ENCODE measurements around the gene ZNF639.

The ZNF639 gene

DNA sequence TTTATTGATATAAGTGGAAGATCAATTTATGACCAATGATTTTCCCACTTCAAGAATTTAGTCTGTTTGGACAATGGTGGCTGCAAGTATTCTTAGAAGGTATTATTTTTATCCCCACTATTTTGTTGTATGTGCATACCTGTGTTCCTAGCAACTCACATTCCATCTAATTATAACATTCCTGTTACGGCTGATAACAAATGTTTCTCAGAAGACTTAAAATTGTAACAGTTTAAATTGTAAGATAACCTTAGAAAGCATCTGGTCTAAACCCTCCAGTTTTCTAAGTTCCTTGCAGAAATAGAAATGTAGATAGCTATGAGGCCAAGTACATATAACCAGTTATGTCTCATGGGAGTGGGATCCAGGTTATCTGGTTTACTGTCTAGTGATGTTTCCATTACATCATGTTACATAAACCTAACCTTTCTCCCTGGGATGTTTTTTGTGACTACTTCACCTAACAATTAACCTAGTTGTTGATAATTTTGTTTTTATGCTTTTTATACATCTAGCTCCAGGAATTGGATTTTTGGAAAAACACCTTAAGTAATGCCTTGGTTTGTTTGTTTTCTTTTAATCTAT, 13.6 kb downstream of the ZNF639 start:
- H3K9me3 ChIP-seq (ENCODE audit: severe bottlenecking) = no peaks in the 10 kb centered on the region
- H3K27ac ChIP-seq = no peak overlapping the region
- no peak overlapping the region for H3K4me3 ChIP-seq (ENCODE audit: low read depth, low read length)
- H3K27me3 ChIP-seq (ENCODE audit: insufficient read depth, low read depth, severe bottlenecking) = no peaks in the 10 kb centered on the region
- DNase-seq = no peak
- peaks cover 53% of the 10 kb centered on the region for H3K36me3 ChIP-seq
- TF ChIP-seq, protein P1, sequence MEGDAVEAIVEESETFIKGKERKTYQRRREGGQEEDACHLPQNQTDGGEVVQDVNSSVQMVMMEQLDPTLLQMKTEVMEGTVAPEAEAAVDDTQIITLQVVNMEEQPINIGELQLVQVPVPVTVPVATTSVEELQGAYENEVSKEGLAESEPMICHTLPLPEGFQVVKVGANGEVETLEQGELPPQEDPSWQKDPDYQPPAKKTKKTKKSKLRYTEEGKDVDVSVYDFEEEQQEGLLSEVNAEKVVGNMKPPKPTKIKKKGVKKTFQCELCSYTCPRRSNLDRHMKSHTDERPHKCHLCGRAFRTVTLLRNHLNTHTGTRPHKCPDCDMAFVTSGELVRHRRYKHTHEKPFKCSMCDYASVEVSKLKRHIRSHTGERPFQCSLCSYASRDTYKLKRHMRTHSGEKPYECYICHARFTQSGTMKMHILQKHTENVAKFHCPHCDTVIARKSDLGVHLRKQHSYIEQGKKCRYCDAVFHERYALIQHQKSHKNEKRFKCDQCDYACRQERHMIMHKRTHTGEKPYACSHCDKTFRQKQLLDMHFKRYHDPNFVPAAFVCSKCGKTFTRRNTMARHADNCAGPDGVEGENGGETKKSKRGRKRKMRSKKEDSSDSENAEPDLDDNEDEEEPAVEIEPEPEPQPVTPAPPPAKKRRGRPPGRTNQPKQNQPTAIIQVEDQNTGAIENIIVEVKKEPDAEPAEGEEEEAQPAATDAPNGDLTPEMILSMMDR (IDR thresholded peaks at IDR 0.05; ENCODE audit: low read depth, low read length) = no peak

DNA sequence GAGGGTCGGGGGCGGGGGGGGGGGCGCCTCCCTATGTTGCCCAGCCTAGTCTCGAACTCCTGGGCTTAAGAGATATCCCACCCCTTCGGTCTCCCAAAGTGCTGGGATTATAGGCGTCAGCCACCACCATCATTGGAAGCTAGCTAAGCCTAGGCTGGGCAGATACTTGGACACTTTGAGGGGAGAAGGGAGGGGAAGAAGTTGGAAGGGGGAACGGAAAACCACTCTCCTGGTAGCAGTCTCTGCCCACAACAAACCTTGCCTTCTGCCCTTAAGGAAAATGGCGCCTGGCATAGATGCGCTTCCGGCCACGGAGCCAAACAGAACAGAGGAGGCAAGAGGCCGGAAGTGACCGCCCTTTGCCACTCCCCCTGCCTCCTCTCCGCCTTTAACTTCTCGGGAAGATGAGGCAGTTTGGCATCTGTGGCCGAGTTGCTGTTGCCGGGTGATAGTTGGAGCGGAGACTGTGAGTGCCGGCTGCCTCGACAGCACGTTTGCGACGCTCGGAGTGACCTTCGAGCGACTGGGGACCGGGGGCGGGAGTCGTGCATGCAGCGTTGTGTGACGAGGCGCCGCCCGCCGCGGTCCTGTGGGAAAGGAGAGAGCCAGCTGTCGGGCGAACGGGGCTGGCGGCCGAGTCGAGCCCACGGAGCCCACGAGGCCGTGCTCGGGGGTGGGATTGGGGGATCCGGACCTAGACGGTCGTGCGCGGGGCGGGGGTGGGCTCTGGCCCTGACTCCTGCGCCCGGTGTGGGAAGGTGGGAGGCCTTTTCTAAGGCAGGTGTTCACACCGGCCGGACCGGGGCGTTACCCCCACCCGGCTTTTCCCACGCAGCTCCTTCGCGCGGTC, 24.7 kb downstream of the ZNF639 start, which contains the start of gene MFN1:
Gene MFN1, plus strand, starts transcription at position 365 of the 850 bp plus-strand sequence. CDS start 1,143 bp downstream, outside the sequence.
- peak; percentile 94 for DNase-seq
- Histone ChIP-seq H3K4me3 (ENCODE audit: low read depth, low read length) (peak within 1 kb of the TSS; percentile 92), H3K9me3 (ENCODE audit: severe bottlenecking) (no peaks in the 10 kb centered on the region), H3K27ac (peak within 1 kb of the TSS; percentile 78), H3K36me3 (peaks cover 24% of the 10 kb centered on the region), H3K27me3 (ENCODE audit: insufficient read depth, low read depth, severe bottlenecking) (no peaks in the 10 kb centered on the region)
- TF ChIP-seq, protein P1 (IDR thresholded peaks at IDR 0.05; ENCODE audit: low read depth, low read length) = no peak

DNA sequence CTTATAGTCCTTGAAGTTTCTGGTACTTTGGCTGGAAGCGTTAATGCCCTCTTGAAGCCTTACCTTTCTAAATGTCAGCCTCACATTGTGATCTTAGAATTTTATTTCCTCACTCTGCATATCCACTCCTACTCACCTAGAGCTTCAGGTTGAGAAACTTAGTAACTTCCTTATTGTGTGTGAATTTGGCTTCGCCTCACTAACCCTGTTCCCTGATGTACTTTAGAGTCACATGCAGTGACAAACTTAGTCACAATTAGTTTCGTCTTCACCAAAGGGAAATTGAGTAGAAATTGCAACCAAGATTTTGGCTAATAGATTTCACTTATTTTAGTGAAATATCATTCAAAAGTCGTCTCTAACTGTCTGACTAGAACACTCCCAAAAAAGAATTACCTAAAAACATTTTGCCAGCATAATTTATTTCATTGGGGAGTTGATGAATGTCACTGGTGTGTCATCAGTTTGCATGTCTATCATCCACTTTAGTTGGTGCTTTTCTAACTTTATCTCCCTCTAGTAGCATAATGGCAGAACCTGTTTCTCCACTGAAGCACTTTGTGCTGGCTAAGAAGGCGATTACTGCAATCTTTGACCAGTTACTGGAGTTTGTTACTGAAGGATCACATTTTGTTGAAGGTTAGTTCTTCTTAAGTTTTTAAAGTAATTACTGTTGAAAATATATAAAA, 25.6 kb downstream of the ZNF639 start:
- no peak overlapping the region for H3K27ac ChIP-seq
- H3K27me3 ChIP-seq (ENCODE audit: insufficient read depth, low read depth, severe bottlenecking) = no peaks in the 10 kb centered on the region
- H3K4me3 ChIP-seq (ENCODE audit: low read depth, low read length) = peak overlapping the region; percentile 92
- no peak for DNase-seq
- H3K9me3 ChIP-seq (ENCODE audit: severe bottlenecking) = no peaks in the 10 kb centered on the region
- peaks cover 31% of the 10 kb centered on the region for H3K36me3 ChIP-seq
- TF ChIP-seq, protein P1 (IDR thresholded peaks at IDR 0.05; ENCODE audit: low read depth, low read length) = no peak

DNA sequence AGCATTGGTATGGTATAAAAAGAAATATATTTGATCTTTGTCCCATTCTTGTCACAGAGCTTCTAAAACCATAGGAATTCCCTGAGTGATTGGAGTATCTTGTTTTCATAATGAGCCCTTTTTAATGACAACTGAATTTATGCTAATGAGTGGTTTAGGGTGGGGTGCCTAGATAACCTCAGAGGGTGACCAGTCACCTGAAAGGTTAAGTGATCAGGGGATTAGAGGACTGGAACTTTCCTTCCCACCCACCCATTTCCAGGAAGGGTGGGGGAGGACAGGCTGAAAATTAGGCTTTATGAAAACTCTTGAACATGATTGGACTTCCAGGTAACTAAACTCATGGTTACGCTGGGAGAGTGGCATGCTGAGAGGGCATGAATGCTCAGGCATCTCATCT, 33.2 kb downstream of the ZNF639 start:
- Histone ChIP-seq H3K27me3 (ENCODE audit: insufficient read depth, low read depth, severe bottlenecking) (no peaks in the 10 kb centered on the region), H3K4me3 (ENCODE audit: low read depth, low read length) (no peak overlapping the region), H3K9me3 (ENCODE audit: severe bottlenecking) (no peaks in the 10 kb centered on the region), H3K36me3 (peaks cover 70% of the 10 kb centered on the region), H3K27ac (no peak overlapping the region)
- TF ChIP-seq, protein P1 (IDR thresholded peaks at IDR 0.05; ENCODE audit: low read depth, low read length) = no peak
- DNase-seq = no peak

DNA sequence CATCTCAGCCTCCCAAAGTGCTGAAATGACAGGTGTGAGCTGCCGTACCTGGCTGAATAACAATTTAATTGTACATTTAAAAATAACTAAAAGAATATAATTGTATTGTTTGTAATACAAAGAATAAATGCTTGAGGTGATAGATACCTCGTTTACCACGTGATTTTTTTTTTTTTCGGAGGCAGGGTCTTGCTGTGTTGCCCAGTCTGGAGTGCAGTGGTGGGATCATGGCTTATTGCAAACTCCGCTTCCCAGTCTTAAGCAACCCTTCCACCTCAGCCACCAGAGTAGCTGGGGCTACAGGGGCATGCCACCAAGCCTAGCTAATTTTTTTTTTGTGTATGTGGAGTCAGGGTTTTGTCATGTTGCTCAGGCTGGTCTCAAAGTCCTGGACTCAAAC, 40.5 kb downstream of the ZNF639 start:
- no peak overlapping the region for H3K4me3 ChIP-seq (ENCODE audit: low read depth, low read length)
- no peak for DNase-seq
- no peak overlapping the region for H3K27ac ChIP-seq
- TF ChIP-seq, protein P1 (IDR thresholded peaks at IDR 0.05; ENCODE audit: low read depth, low read length) = no peak
- H3K27me3 ChIP-seq (ENCODE audit: insufficient read depth, low read depth, severe bottlenecking) = no peaks in the 10 kb centered on the region
- H3K9me3 ChIP-seq (ENCODE audit: severe bottlenecking) = no peaks in the 10 kb centered on the region
- H3K36me3 ChIP-seq = peaks cover 21% of the 10 kb centered on the region

Measured in WERI-Rb-1 (cell line).